Gastrocnemius medialis (tissue), 4 donors: ENCODE data around the gene MAPKAP1. TPM values are rescaled to one million over a fixed set of nuclear protein-coding genes. Genes with fewer than 3 reads are reported as not detected.

Experiments
- ATAC-seq, 2 donors: fragments of 150-250 bp; one replicate each; pipeline ENCODE4 v1.9.1; 2016
- DNase-seq, 2 donors: peaks; one replicate each; pipeline ENCODE4 v3.0.0-alpha.2; 2019
- H3K27ac ChIP-seq, 4 donors: fragments of 200-600 bp; sonication (generic); 1 replicate in 1 of 4; 2 replicates in 3 of 4; pipeline ENCODE4 v1.5.1; 2016 to 2018; ENCODE audit warnings: mild to moderate bottlenecking in 2 of 4, moderate library complexity in 1 of 4
- H3K27me3 ChIP-seq, 3 donors: fragments of 200-600 bp; sonication (generic) in 2 of 3; 1 replicate in 1 of 3; 2 replicates in 2 of 3; pipeline versions ENCODE4 v1.5.1 to v1.6.0; 2016 to 2019; ENCODE audit warnings: mild to moderate bottlenecking in 1 of 3, moderate library complexity in 1 of 3
- H3K36me3 ChIP-seq, 2 donors: fragments of 200-600 bp; sonication (generic) in 1 of 2; one replicate each; pipeline ENCODE4 v1.5.1; 2017 to 2018
- H3K4me1 ChIP-seq, 2 donors: fragments of 200-600 bp; sonication (generic) in 1 of 2; one replicate each; pipeline ENCODE4 v1.5.1; 2016 to 2017; ENCODE audit warnings: mild to moderate bottlenecking in 2 of 2
- H3K4me3 ChIP-seq, 4 donors: fragments of 200-600 bp; sonication (generic) in 3 of 4; 1 replicate in 1 of 4; 2 replicates in 3 of 4; pipeline ENCODE4 v1.5.1; 2016 to 2019; ENCODE audit warnings: mild to moderate bottlenecking in 2 of 4
- H3K9me3 ChIP-seq, 3 donors: fragments of 200-600 bp; sonication (generic) in 2 of 3; 1 replicate in 1 of 3; 2 replicates in 2 of 3; pipeline ENCODE4 v1.5.1; 2016 to 2019
- CTCF ChIP-seq, 5 experiments: fragments of 450-650 bp in 3 of 5; fragments of 200-600 bp in 2 of 5; sonication (generic) in 2 of 5; IDR thresholded peaks in 4 of 5; conservative IDR thresholded peaks in 1 of 5; 1 replicate in 4 of 5; 2 replicates in 1 of 5; pipeline ENCODE4 v1.5.1; 2016 to 2019; ENCODE audit warnings: antibody characterized with exemption in 5 of 5, mild to moderate bottlenecking in 3 of 5, moderate library complexity in 3 of 5
- POLR2A ChIP-seq, 2 donors: fragments of 450-650 bp; IDR thresholded peaks; one replicate each; pipeline ENCODE4 v1.6.1; 2017; ENCODE audit warnings: antibody characterized with exemption in 2 of 2, mild to moderate bottlenecking in 2 of 2, moderate library complexity in 2 of 2
- in situ Hi-C, 4 donors: fragments of 200-750 bp; cut with MboI; loops; one replicate each; pipeline versions ENCODE4 v1.15.0 to v1.8.0; 2017; ENCODE audit warnings: low sequenced_read_pairs in 4 of 4
- intact Hi-C: fragments of 100-400 bp; cut with DNase I; formaldehyde crosslinking; loops from one replicate; pipeline ENCODE4 v1.15.1; 2023; ENCODE audit warnings: low total_unique reads
- total RNA-seq, 4 donors: library from RNA; depleted of rRNA; stranded (reverse); fragments of >200 nt; gene quantifications; one replicate each; pipeline versions ENCODE4 v1.1.0 to v1.2.3, GENCODE V29; 2016

The MAPKAP1 gene
- total RNA-seq, 4 donors from 2014 or later, result 58.2 to 123 (median 104) TPM

- Histone ChIP-seq H3K9me3 (no peaks in the 10 kb centered on the region), H3K36me3 (peaks cover 0 to 5% of the 10 kb centered on the region in 2 donors), H3K27me3 (no peaks in the 10 kb centered on the region), H3K4me3 (no peak overlapping the region), H3K27ac (no peak overlapping the region), H3K4me1 (no peaks in the 10 kb centered on the region)
- in situ Hi-C loops, result no loop called here
- TF ChIP-seq POLR2A (IDR thresholded peaks at IDR 0.05) (no peak), CTCF (IDR thresholded peaks at IDR 0.05 in 4 of 5, conservative IDR thresholded peaks at IDR 0.05 in 1 of 5) (no peak)
- ATAC-seq (no peak), DNase-seq (no peak)
- intact Hi-C loops, result no loop called here
Measured at GRCh38 chr9:125460883-125461635, 245.9 kb downstream of the MAPKAP1 start.

DNA sequence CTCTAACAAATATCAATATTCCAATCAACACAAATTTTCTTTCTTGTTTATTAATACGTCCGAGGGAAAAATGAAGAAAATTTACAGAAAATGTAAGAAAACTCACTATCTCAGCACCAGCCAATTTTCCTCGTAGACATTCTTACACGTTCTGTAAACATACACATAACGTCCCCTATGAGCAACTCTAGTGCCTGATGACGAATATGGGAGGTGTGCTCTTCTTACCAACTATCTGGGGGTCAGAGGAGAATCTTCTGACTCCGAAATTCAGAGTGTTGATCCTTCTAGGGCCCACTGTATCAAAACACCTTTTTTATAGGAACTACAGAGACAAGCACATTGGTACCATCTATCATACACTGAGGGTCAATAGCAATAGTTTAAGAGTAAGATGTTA lies 246.7 kb downstream of the MAPKAP1 start:
- H3K27ac ChIP-seq, result no peak overlapping the region
- H3K27me3 ChIP-seq, result no peaks in the 10 kb centered on the region
- H3K4me3 ChIP-seq, result no peak overlapping the region
- intact Hi-C loops (no loop called here), in situ Hi-C loops (no loop called here)
- no peak for TF ChIP-seq POLR2A (IDR thresholded peaks at IDR 0.05)
- TF ChIP-seq CTCF (IDR thresholded peaks at IDR 0.05 in 4 of 5, conservative IDR thresholded peaks at IDR 0.05 in 1 of 5), result no peak
- DNase-seq (no peak), ATAC-seq (no peak)
- no peaks in the 10 kb centered on the region for H3K4me1 ChIP-seq
- no peaks in the 10 kb centered on the region for H3K9me3 ChIP-seq
- H3K36me3 ChIP-seq, result peaks cover 0 to 5% of the 10 kb centered on the region in 2 donors

GRCh38 chr9:125457357-125457756 lies 249.7 kb downstream of the MAPKAP1 start:
- peaks cover 0 to 7% of the 10 kb centered on the region in 2 donors for H3K36me3 ChIP-seq
- ATAC-seq, result no peak
- H3K4me3 ChIP-seq, result no peak overlapping the region
- H3K27ac ChIP-seq, result no peak overlapping the region
- no peak for DNase-seq
- in situ Hi-C loops, result no loop called here
- no peaks in the 10 kb centered on the region for H3K27me3 ChIP-seq
- intact Hi-C loops, result no loop called here
- no peaks in the 10 kb centered on the region for H3K4me1 ChIP-seq
- no peaks in the 10 kb centered on the region for H3K9me3 ChIP-seq
- TF ChIP-seq CTCF (IDR thresholded peaks at IDR 0.05 in 4 of 5, conservative IDR thresholded peaks at IDR 0.05 in 1 of 5) (no peak), POLR2A (IDR thresholded peaks at IDR 0.05) (no peak)

DNA sequence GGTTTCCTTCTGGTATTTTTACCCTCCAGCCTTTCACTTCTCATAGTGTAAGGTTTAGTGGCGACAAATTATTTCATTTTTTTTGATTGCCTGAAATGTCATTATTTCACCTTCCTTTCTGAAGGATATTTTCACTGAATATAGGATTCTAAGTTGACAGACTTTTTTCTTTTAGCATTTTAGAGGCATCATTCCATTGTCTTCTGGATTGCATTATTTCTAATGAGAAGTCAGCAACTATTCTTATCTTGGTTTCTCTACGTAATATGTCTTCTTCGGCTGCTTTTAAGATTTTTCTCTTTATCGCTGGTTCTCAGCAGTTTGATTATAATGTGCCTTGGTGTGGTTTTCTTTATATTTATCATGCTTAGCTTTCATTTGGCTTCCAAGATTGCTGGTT lies 251.1 kb downstream of the MAPKAP1 start:
- Histone ChIP-seq H3K4me1 (no peaks in the 10 kb centered on the region), H3K27ac (no peak overlapping the region), H3K36me3 (peaks cover 0 to 7% of the 10 kb centered on the region in 2 donors), H3K9me3 (no peaks in the 10 kb centered on the region), H3K4me3 (no peak overlapping the region), H3K27me3 (no peaks in the 10 kb centered on the region)
- intact Hi-C loops, result no loop called here
- TF ChIP-seq POLR2A (IDR thresholded peaks at IDR 0.05), result no peak
- no peak for TF ChIP-seq CTCF (IDR thresholded peaks at IDR 0.05 in 4 of 5, conservative IDR thresholded peaks at IDR 0.05 in 1 of 5)
- DNase-seq (no peak), ATAC-seq (no peak)
- in situ Hi-C loops, result no loop called here

DNA sequence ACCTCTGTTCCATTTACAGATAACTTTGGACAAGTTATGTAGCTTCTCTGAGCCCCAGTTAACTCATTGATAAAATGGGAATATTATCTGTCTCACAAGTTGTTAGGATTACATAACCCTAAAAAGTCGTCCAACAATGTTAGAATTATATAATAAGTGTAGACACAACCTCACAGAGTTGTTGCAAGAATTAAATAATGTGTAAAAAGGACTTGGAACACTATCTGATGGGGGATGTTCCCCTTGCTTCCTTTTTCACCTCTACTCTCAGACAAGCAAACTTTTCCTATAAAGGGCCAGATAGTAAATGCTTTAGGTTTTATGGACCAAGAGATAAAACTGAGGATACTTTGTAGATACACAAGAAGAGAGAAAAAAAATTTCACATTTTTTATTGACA lies 251.9 kb downstream of the MAPKAP1 start:
- in situ Hi-C loops (no loop called here), intact Hi-C loops (no loop called here)
- no peaks in the 10 kb centered on the region for H3K9me3 ChIP-seq
- H3K27ac ChIP-seq, result no peak overlapping the region
- ATAC-seq (no peak), DNase-seq (no peak)
- no peak overlapping the region for H3K4me3 ChIP-seq
- TF ChIP-seq POLR2A (IDR thresholded peaks at IDR 0.05), result no peak
- TF ChIP-seq CTCF (IDR thresholded peaks at IDR 0.05 in 4 of 5, conservative IDR thresholded peaks at IDR 0.05 in 1 of 5), result no peak
- H3K4me1 ChIP-seq, result no peaks in the 10 kb centered on the region
- H3K36me3 ChIP-seq, result peaks cover 0 to 7% of the 10 kb centered on the region in 2 donors
- H3K27me3 ChIP-seq, result no peaks in the 10 kb centered on the region
